Left renal pelvis (tissue), 4 donors: ENCODE results near the gene ZNF20. TPM values are rescaled to one million over a fixed set of nuclear protein-coding genes. Genes with fewer than 3 reads are reported as not detected.
"Not testable (repeated sequence)": the region's sequence is repeated elsewhere in the genome, so short reads cannot be mapped to it uniquely, and the experiment has no call there.

Experiments used
- DNase-seq, 4 donors: peaks; one replicate each; pipeline ENCODE4 v3.0.0-alpha.2; 2013; ENCODE audit warnings: low read depth in 4 of 4, low spot score in 3 of 4
- polyA plus RNA-seq, 4 donors: library from polyadenylated mRNA; unstranded; fragments of 120-200 nt; gene quantifications; one replicate each; pipeline ENCODE4 v1.2.1, GENCODE V29; 2013; ENCODE audit not compliant: insufficient read length in 4 of 4

ZNF20 gene
- polyA plus RNA-seq, 4 donors = 4.7 to 7.8 (median 5.9) TPM

DNA sequence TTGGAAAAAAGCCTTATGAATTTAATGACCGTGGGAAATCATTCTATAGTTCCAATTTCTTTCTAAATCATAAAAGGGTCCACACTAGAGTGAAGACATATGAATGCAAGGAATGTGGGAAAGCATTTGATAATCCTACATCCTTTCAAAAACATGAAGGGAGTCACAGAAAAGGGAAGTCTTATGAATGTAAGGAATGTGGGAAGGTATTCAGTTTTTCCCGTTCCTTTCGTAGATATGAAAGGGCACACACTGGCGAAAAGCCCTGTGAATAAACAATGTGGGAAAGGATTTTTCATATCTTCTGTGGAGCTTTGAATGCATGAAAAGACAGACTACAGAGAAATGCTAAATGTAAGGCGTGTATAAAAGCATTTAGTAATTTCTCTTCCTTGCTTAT lies 27.0 kb downstream of the ZNF20 start:
- no peak for DNase-seq

DNA sequence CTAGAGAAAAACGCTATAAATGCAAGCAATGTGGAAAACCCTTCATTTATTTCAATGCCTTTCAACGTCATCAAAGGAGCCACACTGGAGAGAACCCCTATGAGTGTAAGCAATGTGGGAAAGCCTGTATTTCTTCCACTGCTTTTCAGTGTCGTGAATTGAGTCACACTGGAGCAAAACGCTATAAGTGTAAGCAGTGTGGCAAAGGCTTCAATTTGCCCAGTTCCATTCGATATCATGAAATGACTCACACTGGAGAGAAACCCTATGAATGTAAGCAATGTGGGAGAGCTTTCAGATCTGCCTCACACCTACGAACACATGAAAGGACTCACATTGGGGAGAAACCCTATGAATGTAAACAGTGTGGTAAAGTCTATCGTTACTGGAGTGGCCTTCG lies 27.4 kb downstream of the ZNF20 start:
- DNase-seq = no peak

DNA sequence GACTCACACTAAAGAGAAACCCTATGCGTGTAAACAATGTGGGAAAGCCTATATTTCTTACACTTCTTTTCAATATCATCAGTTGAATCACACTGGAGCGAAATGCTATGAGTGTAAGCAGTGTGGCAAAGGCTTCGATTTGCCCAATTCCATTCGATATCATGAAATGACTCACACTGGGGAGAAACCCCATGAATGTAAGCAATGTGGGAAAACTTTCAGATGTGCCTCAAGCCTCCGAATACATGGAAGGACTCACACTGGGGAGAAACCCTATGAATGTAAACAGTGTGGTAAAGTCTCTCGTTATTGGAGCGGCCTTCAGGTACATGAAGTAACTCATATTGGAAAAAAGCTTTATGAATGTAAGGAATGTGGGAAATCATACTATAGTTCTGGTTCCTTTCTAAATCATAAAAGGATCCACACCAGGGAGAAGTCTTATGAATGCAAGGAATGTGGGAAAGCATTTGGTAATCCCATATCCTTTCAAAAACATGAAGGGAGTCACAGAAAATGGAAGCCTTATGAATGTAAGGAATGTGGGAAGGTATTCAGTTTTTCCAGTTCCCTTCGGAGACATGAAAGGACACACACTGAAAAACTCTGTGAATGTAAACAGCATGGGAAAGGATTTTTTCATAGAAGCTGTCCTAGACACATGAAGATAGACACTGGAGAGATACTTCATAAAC lies 28.1 kb downstream of the ZNF20 start:
- no peak for DNase-seq

DNA sequence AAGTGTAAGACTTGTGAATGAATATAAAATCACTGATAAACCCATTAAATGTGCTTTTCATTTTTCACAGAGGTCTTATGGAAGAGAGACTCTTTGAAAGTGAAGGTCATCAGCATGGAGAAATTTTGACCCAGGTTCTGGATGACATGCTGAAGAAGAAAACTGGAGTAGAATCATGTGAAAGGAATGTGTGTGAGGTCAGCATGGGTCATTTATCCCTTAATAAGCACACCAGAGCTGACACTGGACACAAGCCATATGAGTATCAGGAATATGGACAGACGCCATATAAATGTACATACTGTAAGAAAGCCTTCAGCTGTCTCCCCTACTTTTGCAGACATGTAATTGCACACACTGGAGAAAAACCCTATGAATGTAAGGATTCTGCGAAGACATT lies 29.0 kb downstream of the ZNF20 start:
- no peak for DNase-seq

DNA sequence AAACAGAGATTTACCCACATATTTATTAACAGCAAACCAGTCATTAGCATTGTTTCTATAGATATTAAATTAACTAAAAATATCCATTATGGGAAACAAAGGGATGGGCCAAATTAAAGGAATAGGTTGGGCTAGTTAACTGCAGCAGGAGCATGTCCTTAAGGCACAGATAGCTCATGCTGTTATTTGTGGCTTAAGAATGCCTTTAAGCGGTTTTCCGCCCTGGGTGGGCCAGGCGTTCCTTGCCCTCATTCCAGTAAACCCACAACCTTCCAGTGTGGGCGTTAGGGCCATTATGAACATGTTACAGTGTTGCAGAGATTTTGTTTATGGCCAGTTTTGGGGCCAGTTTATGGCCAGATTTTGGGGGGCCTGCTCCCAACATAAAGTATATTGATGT lies 36.2 kb downstream of the ZNF20 start:
- not testable (repeated sequence) for DNase-seq

DNA sequence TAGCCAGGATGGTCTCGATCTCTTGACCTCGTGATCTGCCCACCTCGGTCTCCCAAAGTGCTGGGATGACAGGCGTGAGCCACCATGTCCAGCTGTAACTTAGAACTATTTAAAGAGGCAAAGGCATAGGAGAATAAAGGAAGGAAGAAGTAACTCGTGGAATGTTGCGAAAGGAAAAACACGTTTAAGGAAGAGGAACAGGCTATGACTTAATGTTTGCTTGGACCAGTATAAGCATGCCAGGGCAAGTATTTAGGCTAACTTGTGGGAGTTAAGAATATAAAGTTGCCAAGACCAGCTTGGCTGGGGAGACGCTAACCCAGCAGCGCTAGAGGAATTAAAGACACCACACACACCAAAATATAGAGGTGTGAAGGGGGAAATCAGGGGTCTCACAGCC lies 42.1 kb downstream of the ZNF20 start:
- DNase-seq = no peak

DNA sequence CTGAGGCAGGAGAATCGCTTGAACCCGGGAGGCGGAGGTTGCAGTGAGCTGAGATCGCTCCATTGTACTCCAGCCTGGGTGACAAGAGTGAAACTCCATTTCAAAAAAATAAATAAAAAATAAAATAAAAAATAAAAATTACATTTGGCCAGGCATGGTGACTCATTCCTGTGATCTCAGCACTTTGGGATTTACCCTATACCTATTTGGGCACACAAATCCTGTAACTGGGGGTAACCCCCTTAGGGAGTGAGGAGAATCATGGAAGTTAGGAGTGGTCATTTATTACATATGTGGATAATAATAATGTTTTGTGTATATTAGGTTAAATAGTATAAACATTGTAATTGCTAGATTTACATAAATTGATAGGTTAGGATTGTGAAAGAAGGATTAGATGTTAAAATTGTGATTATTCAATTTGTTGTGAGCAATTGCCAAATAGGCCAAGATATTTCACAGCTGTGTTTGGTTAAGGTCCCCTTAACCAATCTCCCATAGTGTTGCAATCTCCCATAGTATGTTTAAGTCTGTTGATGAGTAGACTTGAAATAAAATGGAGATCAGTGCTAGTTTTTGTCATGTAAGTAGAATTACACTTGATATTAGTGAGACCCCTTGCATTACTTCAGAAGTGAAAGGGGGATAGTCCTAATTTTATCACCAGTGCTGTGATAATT lies 44.9 kb downstream of the ZNF20 start:
- DNase-seq = no peak

DNA sequence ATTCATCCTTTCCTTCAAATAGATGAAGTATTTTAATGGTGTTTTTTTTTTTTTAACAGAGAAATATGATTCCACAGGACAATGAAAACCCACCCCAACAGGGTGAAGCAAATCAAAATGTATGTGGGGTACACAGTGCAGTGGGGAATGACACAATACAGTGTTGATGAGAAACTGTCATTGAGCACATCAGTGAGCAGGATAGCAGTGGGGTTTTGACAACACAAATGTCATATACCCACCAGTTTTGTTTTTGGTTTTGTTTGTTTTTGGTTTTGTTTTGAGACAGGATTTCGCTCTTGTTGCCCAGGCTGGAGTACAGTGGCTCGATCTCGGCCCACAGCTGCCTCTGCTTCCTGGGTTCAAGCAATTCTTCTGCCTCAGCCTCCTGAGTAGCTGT lies 46.4 kb downstream of the ZNF20 start:
- DNase-seq = no peak

DNA sequence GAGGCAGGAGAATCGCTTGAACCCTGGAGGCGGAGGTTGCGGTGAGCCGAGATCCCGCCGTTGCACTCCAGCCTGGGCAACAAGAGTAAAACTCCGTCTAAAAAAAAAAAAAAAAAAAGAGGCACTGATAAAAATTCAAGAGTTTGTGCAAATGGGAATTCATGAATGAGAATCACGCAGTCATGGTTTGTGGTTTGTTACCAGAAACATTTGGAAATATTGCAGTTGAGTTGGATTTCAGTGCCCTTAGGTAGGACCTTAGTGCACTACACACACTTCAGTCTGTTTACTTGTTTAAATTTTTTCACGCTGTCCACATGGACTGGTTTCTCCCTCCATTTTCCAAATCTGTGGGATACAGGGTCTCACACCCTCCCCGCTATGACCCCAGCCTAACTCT lies 47.2 kb downstream of the ZNF20 start:
- DNase-seq = no peak

DNA sequence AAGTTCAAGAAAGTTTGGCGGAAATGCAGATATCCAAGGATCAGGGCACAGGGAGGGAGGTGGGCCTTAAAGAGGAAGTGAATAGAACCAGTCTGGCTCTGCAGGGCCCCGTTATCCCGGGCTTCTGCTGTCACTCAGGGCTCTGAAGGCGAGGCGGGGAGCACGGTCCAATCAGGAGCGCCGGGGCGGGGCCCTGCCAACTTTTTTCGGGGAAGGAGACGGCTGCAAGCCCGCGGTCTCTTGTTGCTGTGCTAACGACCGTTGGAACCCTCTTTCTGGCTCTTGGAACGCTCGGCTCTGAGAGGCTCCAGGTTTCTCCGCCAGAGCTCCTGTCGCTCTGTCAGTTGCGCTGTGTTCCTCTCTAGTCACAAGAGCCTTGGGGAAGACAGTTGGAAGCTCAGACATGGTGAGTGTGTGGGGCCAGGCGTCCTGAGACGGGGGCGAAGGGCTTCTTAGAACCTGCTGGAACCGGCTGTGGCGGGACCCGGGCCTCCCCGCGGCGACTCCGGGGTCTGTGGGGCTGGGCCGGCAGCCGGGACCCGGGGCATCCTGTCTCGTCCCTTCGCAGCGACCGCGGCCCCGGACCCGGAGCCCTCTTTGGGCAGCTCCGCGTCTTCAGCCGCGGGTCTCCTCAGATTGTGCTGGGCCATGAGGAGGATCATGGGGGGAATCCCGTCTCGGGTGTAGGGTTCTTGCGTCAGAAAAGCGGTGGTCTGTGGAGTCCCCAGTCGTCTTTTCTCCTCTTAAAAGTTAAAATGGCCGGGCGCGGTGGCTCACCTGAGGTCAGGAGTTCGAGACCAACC lies 47.9 kb downstream of the ZNF20 start:
- DNase-seq = peak; percentile 69 to 85 (median 74)

DNA sequence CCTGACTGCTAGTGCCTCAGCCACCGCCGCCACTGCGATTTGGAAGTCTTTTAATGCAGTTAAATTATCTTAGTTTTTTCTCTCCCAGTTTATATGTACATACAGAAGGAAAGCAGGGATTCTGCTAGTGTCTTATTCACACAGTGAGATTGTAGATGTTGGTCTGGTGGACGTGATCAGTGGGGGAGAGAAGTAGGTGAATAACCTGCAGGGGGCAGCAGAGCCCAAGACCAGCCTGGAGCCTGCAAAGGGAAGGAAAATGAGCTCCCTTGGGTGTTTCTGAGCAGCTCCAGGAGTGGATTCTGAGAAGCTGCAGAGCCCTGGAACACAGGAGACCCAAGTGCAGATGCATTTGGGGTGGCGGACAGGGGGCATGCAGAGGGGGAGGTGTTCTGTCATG lies 49.3 kb downstream of the ZNF20 start:
- peak in 3 of 4 donors; percentile 37 to 47 (median 44) for DNase-seq

DNA sequence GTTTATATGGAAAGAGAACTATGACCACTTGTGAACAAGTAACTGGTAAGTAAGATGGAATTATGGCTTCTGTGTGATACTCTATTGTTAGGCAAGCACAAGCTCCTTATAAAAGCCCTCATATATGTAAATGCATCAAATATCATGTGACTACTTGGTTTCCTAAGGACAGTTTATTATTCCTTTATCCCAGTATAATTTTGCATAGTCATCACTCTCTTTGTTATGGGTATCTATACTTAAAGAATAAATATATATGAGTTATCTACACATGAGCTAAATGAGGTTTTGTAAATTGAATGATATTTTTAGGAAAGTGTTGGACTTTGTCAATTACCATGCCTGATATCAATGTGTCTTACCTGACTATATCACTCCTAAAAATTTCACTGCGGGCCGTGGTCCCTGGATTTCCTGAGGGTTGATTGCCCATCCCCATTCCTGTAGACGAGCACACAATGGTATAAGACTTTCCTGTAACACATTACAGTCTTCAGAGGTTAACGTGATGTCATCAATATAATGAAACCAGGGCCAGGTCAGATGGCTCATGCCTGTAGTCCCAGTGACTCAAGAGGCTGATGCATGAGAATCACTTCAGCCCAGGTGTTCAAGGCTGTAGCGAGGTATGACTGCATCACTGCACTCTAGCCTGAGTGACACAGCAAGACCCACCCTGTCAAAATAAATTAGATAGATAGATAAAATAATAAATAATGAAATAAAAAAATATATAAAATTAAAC lies 54.9 kb downstream of the ZNF20 start:
- DNase-seq = no peak

DNA sequence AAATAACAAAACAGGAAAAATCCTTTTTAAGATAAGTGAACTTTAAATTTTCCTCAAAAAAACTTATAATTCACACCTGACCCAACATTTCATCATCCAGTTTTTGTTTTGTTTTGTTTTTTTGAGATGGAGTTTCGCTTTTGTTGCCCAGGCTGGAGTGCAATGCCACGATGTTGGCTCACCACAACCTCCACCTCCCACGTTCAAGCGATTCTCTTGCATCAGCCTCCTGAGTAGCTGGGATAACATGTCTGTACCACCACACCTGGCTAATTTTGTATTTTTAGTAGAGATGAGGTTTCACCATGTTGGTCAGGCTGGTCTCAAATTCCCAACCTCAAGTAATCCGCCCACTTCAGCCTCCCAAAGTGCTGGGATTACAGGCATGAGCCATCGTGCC lies 56.8 kb downstream of the ZNF20 start:
- DNase-seq = not testable (repeated sequence)

Other genes with a start within 250 kb of the ZNF20 start
- gene ZNF700, start 215.2 kb downstream of the ZNF20 start, polyA plus RNA-seq = 10 to 100 TPM in 3 of 4 donors, 1 to 10 TPM in 1; 9.6 to 23.3 (median 18.8) TPM
- 10 to 100 TPM in 1 of 4 donors, 1 to 10 TPM in 3; 2.6 to 11.9 (median 8.8) TPM for gene ZNF763, start 175.3 kb downstream of the ZNF20 start, polyA plus RNA-seq
- 10 to 100 TPM in 3 of 4 donors, 1 to 10 TPM in 1; 6.0 to 19.4 (median 17.0) TPM for gene ZNF433, start 104.7 kb downstream of the ZNF20 start, polyA plus RNA-seq
- 1 to 10 TPM in 3 of 4 donors, under 1 TPM in 1; 0.74 to 1.7 (median 1.6) TPM for gene ZNF878, start 87.4 kb downstream of the ZNF20 start, polyA plus RNA-seq
- 10 to 100 TPM; 15.1 to 37.2 (median 27.1) TPM for gene ZNF844, start 75.6 kb downstream of the ZNF20 start, polyA plus RNA-seq
- 10 to 100 TPM in 3 of 4 donors, 1 to 10 TPM in 1; 6.8 to 23.9 (median 13.9) TPM for gene ZNF625, start 16.4 kb upstream of the ZNF20 start, polyA plus RNA-seq
- gene ZNF136, start 22.7 kb upstream of the ZNF20 start, polyA plus RNA-seq = 10 to 100 TPM; 14.5 to 22.0 (median 18.3) TPM
- gene ZNF44, start 154.5 kb upstream of the ZNF20 start, polyA plus RNA-seq = 10 to 100 TPM; 11.4 to 58.2 (median 52.7) TPM
- 1 to 10 TPM; 2.9 to 8.2 (median 4.9) TPM for gene ZNF563, start 193.3 kb upstream of the ZNF20 start, polyA plus RNA-seq
- gene ZNF442, start 225.3 kb upstream of the ZNF20 start, polyA plus RNA-seq = 1 to 10 TPM; 3.2 to 8.4 (median 6.8) TPM